RPMI7951 (cell line): Measurements from ENCODE around the gene RCAN2. TPM values are rescaled to one million over a fixed set of nuclear protein-coding genes. Genes with fewer than 3 reads are reported as not detected.
A peak's percentile ranks its signal among the peaks of the same experiment; 100 is the strongest.

ENCODE experiments used
- DNase-seq: peaks from one replicate; pipeline ENCODE4 v3.0.0-alpha.2; 2012; ENCODE audit warnings: low read depth
- total RNA-seq: library from RNA; depleted of rRNA; stranded (reverse); fragments of >200 nt; shearing (Covaris generic); gene quantifications from 2 replicates; pipeline ENCODE4 v1.2.3, GENCODE V29; 2014; rRNA removed

Gene RCAN2
- 0.48 and 0.49 TPM in 2 replicates for total RNA-seq

DNA sequence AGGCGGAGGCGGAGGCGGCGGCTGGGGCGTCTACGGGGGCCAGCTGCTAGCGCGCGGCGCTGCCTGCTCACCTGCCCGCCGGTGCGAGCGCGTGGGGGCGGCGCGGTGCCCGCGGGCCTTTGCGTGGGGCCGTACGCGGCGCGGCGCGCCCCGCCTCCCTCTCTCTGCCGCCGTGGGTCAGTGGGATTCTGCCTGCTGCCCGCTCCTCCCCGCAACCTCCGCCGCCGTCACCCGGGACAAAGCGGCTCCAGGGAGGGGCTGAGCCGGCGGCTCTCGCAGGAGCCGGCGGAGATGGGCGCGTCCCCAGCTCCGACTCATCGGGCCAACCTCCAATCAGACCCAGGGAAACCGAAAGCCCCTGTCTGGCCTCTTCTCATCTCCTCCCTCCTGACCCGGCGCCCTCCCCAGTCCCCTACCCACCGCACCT is at the start of gene RCAN2:
Gene RCAN2 (minus strand): TSS at position 249 of the 427 bp plus-strand sequence.
- peak; percentile 35 for DNase-seq

DNA sequence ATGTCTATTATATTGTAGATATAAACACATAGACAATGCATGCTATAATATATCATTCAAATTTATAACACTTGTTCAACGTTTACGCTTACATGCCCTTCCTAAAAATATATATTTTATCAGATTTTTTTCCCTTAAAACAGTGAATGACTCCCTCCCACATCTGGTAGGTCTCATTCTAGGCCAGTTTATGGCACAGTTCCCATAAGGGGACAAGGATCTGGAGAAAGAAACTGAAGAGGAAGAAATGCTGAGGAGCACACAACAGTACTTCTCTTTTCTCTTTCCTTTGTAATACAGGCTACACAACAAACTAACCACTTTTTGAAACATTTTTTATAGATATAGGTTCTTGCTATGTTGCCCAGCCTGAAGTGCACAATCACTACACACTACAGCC is 48.6 kb upstream of the RCAN2 start:
- DNase-seq = no peak

DNA sequence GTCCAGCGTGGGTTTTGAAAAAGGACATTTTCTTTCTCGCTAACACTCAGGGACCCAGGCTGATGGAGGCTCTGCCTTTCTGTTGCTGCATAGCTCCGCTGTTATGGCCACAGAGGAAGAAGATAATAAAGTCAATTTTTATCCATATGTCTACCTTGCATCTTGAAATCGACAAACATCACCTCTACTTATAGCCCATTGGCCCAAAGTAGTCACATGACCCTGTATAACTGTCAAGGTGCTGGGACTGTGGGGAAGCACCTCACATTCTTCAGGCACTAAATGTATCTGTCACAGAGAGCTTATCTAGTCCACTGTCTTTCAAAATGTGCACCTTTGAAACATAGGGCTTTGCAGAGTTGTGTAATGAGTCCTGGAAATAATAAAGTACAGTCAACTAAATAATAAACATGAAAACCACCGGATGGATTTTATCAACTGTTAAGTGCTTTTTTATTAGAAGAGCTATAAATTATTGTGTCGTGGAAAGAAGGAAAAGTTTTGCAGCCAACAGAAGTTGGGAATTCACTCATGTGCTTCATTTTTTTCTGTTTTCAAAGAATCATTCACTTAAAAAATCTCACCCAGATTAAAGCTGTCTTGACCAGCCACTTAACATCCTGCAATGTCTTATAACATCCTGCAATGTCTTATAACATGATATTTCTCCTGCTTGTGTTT is 47.7 kb upstream of the RCAN2 start:
- DNase-seq = no peak

DNA sequence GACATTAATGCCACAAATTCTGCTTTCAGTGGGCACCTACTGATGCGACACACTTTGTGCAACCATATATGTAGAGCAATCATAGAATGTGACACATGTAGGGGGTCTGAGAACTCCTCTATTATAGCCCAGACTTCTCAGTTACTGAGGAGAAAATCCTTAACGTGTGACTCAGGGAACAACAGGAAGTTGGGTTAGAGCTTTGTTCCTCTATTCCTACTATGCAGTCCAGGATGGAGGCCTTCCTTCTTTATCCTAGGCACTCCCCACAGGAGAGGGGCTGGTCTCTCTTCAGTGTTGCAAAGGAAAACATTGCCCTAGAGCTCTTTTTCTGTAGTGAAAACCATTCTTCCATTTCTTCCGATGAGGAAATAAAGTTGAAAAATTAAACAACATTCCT is 39.6 kb upstream of the RCAN2 start:
- DNase-seq = no peak

DNA sequence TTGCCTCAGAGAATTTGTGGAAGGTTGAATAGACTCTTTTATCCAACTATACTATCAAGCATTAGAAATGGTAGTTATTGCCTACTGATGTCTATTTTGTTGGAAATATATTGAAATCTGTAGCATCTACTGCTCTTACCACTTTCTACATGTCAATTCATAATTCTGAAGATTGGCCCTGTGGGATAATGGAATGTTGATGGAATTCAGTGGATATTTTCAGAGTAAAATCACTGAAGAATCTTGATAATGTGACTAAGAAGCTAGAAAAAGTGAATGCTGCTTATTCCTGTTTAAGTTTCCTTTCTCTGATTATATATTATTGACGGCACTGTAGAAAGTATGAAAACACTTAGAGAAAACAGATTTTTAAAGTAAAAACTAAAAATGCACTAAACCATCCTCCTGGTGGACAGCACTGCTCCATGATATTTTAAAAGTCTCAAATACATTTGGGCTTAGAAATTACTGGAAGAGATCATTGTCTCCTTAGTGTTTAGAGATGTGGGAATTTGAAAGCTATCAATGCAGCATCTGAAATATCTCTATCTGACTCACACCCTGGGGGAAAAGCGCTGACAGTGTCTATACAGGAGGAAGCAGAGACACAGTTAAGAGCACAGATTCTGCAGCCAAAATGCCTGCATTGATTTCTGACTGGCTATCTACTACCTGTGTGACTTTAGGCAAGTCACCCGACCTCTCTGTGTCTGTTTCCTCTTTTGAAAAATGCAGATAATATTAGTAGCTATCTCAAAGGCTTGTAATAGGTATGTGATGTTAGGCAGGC is 37.9 kb upstream of the RCAN2 start:
- DNase-seq = no peak

DNA sequence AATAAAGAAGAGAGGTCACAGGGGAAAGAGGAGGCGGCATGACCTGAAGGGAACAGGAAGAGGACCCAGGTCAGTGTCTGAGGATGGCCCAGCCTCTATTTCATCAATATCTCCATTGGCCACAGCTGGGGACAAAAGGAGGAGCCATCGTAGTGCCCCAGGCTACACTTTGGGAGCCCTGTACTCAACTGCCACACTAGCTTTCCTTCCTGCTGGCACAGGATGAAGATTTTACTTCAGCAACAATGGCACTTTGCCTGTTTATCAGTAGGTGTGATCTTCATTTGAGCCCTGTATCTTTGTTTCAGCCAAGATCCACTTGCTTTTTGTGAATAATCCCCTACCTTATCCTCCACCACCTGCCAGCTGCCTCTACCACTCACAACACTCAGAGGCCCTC is 35.4 kb upstream of the RCAN2 start:
- DNase-seq = no peak

DNA sequence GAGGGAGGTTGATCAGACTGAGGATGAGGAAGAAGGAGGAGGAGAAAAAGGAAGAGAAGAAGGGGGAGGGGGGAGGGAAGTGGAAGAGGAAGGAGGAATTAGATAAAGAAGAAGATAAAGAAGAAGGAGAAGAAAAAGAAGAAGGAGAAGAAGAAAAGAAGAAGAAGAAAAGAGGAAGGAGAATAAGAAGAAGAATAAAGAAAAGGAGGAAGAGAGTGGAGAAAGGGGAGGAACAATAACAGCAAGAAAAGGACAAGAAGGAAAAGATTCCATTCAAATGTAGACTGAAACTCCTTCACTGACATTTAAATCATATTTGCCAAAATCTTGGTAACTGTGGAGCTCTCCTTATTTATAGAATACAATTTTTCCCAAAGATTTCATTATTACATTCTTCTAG is 34.3 kb upstream of the RCAN2 start:
- no peak for DNase-seq

DNA sequence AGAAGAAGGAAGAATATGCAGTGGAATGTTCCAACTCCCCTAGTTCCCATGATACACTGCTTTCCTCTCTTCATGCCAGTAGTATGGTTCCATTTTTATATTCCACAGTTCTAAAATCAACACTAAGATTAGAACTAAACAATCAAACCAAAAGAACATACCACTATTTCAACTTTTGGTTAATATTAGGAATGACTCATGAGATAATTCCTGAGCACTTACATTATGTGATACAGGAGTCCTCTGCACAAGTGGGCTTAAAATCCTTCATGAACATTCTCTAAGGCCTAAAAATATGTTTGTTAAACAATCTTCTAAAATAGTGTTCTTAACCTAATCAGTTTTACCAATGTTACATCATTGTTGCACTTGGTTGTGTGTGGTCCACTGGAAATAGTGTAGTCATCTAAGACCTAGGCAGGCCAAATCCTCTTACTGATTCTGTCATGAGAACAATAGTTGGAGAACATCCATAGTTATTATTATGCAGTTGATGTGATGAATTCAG is 30.3 kb upstream of the RCAN2 start:
- no peak for DNase-seq

DNA sequence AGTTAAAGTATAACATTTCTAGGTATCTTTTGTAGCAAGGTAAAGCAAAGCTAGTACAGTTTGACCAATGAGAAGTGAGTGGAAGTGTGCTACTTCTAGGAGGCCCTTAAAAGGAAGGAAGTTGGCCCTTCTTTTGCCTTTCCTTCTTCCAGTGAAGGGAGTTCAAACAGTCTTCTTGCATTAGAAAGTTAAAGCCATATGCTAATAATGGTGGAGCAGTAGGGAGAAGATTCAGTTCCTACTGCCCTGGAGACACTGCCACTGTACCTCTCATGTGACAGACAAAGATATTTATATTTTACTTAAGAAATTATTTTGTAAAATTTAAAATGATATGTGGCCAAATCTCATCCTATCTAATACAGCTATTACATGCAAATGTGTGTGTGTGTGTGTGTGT is 26.0 kb upstream of the RCAN2 start:
- no peak for DNase-seq

DNA sequence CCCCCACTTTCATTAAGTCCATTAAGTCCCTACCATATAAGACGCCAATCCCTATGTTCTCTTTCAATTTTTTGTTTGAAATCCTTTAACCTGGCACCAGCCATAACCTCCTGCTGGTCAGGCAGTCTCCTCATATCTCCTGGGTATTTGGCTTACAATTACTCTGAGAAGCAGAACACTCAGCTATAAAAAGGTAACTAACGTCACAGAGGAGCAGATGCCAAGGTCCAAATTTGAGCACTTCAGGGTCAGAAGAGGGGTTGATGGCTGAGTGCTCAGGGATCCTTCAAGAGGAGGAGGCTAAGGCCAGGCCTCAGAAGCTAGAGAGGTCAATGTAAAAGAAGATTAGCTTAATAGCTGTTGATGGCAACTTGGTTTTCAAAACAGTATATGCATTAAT is 22.3 kb upstream of the RCAN2 start:
- no peak for DNase-seq

DNA sequence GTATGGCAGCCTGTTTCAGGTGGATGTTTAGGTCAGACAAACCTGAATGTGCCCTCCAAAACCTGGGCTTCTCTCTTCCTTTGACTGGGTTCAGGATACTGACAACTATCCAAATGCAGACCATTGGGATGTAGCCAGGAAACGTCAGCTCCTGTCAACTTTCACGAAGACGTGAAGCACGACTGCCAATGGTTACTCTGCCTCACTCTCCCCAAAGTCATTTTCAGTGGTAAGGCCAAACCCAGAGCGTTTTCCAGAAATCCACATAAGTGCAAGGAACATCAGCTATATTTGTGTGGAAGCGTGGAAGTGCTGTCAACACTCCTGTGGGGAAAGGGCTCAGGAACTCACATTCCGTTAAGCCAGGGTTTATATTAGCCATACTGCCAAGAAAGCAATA is 20.1 kb upstream of the RCAN2 start:
- DNase-seq = no peak

DNA sequence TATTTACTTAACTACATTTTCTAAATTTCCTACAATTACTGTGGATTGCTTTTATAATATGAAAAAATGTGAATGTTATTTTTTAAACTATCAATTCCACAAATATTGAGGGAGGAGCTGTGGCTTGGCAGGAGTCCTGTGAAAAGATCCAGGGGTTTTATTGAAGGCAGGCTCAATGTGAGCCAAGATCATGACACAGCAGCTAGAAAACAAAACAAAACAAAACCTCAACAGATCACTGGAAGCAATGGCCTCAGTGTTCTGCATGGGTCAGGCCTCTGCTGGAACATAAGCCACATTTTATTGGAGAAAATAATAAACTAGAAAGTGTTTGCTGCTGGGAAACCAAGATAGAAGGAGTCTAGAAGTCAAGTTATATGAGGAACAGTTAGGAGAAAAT is 19.4 kb upstream of the RCAN2 start:
- DNase-seq = no peak

DNA sequence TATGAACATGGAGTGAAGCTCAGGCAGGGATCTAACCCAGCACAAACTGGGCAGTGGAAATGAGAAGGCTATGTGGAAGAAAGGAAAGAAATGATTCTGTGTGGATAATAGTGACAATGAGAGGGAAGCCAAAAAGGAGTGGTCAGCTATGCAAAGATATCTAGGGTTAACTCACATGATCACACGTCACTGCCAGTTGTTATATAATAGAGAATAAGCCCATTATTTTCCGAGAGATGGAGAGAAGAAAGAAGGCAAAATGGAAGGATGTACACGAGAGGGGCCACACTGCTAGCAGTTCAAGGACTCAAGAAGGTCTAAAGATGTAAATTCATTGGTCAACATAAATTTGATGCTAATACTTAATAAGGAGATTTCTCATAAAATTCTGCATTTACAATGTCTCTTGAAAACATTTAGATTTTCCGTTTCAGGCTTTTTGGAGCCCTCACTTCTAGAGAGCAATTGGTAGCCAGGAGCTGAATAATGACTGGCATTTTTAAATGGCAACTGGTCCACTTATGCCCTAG is 18.8 kb upstream of the RCAN2 start:
- no peak for DNase-seq

DNA sequence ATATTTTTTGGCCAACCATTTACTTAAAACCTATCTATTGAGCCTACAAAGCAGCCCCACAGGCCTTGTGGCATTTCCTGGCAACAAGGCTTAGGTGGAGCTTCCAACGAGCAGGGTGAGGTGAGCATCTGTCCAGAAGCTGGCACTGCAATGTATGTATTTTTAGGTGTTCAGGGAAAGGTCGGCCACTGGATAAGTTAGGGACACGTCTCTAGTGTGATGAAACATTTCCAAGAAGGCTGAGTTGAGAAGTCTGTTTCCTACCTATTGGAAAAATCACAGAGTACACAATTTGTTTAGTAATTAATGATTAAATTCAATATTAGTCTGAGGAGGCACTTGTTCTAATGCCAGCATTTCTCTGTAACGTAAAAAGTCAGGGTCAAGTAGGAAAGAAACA is 17.8 kb upstream of the RCAN2 start:
- DNase-seq = no peak

DNA sequence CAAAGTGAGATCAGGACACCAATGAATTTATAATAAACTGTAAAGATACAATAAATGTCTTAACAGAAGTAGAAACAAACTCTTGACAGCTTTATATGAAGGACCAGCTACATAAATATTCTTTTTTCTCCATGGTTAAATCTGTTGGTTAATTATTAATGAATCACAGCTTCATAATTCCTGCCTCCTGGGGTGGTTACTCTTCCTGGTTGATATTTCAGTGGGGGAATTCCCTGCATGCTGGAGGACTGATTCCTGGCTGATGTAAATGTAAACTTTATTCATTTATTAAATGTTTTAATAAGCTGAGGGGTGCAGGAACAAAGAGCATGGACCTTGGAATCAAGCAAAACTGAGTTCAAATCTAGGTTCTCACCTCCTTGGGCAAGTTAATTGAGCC is 16.2 kb upstream of the RCAN2 start:
- no peak for DNase-seq

DNA sequence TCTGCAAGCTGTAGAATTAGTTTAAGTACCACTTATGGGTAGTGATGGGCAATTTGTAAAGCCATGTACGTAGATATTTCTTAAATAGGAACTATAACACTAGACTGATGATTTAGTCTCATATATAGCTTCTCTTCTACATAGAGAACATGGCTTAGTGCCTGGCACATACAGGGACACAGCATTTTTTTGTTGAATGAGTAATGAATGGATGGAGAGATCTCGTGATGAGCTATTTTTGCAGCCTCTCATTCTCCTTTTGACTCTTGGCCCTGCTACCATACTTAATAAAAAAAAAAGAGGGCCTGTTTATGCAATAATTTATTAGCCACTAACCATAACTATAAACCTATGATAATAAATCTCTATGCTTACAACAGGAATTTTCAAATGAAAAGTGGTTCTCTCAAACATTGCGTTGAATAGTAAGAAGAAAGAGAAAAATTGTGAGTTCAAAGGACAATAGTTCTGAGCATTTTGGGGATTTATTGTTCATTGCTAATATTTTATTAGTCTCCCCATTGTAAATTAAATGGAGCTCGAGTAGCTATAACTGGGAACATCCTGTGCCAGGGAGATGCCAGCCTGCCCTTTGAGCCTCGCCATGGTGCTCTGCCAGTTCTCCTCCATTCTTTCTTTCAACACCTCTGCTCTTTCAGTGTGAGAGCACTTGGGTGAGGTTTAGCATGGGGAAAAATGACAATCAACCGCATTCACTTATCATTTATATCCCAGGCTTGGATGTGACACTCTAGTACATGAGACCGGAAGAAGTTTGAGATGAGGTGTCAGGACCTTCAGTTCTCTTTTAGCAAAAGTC is 14.7 kb upstream of the RCAN2 start:
- no peak for DNase-seq

DNA sequence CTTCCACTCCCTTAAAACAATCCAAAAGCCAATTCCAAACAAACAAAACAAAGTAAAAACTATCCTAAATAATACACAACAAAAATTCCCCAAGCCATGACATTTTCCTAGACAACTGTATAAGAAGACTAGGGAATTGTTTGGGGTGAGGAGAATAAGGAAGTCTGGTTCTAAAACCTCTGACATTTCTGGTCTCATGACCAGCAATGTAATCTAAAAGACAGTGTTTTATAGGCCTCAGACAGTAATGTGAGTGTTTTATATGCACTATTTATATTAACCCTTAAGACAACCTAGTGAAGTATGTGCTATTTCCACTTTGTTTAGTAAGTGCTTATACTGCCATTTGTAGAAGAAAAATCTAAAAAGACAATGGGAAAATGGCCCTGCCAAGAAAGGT is 13.0 kb upstream of the RCAN2 start:
- no peak for DNase-seq

DNA sequence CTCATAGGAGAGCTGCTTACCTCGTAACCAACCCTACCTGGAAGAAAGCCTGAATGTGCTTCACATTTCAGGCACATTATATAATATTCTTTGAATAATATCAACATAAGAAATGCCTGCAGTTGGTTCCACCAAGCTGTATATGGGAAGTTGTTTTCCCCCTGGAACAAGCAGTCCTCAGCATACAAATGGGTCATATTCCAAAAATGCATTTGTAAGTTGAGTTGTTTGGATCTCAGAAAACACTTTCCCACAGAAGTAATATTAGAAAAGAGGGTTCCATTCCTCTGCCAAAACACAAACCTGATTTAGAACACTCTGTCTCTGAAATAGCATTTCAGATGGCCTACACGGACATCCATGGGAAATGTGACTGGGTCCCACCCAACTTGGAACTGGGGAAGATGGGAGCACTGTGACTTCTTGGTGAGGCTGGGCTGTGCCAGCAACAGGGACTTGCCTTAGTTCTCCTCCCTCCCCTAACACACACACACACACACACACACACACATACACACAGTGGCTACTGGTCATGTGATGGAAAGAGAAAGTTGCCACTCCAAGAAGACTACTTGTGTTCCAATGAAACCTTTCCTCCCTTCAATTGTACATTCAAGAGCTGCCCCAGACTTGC is 11.4 kb upstream of the RCAN2 start:
- DNase-seq = no peak

DNA sequence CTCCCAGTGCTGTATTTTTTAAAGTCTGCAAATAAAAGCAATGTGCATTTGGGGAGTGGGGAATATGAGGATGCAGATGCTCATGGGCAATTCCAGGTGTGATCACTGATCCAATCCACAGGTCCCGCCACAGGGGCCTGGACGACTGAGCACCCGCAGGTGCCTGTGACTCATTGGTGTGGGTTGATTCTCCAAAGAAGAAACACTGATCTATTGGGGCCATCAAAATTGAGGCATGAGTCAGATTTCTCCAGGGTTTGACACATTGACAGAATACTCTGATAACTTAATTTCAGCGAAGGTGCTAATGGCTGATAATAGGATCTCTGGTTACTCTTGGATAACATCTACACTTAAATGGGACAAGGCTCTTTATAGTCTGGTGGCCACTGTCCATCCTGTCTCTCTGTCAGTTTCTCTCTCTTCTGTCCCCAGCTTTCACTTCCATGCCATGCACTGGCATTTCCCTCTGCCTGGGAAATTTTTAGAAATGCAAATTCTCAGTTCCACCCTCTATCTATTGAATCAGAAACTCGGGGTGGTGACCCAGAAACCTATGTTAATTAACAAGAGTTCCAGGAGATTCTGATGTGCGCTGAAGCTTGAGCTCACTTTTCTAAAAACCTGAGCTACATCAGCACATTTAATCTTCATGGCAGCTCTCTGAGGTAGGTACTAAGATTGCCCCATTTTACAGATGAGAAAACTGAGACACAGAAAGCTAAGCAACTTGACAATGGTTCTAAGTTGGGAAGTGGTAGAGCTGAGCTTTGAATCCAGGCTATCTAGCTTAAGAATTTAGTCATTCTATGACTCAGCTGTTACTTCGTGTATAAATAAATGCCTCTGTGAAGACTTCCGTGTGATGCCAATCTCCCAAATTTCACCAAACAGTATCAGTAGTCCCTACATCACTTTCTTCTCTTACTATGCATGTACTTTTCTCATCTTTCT is 10.2 kb upstream of the RCAN2 start:
- no peak for DNase-seq

DNA sequence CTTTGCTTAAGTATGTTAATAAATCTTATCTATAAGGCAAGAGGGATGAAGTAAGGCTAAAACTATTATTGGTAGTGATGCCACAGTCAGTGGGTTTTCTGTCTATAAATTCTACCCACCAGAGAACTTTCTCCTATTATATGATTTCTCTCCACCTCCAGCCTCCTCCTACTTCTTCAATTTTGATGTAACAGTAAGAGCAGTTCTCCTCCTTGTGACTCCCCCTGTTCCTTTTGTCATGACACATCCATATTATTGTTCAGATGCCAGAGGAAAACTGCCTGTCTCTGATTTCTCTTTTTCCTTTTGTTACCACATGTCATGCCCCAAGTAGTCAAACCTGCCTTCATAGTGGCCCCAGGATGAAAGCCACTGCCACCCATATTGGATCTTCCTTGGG is 9.1 kb upstream of the RCAN2 start:
- no peak for DNase-seq
